ENCODE measurements around the gene FAM13B. TPM values are rescaled to one million over a fixed set of nuclear protein-coding genes. Genes with fewer than 3 reads are reported as not detected.

Gene FAM13B
- total RNA-seq, 4 donors from 2014 or later = 21.9 to 92.4 (median 32.7) TPM

DNA sequence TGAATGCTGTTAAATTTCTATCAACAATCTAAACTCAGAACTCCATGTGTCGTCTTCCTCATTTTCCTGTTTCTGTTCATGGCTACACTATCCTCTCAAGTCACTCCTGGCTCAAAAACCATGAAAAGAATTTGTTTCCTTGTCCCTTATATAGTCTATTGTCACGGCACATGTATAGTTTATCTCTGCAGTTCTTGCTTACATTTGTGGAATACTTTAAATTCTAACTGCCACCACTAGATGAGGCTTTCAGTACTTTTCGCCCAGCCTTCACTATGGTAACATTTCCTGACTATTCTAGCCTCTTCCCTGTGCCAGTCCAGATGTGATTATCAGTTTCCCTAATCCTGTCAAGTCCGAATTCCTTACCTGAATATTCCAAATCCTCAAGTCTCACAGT is 109.0 kb downstream of the FAM13B start:
- no peak overlapping the region for H3K27ac ChIP-seq
- no peaks in the 10 kb centered on the region for H3K27me3 ChIP-seq
- no peak overlapping the region for H3K4me3 ChIP-seq
- H3K9me3 ChIP-seq = no peaks in the 10 kb centered on the region
- no peak for TF ChIP-seq POLR2A (IDR thresholded peaks at IDR 0.05)
- TF ChIP-seq, protein P1, sequence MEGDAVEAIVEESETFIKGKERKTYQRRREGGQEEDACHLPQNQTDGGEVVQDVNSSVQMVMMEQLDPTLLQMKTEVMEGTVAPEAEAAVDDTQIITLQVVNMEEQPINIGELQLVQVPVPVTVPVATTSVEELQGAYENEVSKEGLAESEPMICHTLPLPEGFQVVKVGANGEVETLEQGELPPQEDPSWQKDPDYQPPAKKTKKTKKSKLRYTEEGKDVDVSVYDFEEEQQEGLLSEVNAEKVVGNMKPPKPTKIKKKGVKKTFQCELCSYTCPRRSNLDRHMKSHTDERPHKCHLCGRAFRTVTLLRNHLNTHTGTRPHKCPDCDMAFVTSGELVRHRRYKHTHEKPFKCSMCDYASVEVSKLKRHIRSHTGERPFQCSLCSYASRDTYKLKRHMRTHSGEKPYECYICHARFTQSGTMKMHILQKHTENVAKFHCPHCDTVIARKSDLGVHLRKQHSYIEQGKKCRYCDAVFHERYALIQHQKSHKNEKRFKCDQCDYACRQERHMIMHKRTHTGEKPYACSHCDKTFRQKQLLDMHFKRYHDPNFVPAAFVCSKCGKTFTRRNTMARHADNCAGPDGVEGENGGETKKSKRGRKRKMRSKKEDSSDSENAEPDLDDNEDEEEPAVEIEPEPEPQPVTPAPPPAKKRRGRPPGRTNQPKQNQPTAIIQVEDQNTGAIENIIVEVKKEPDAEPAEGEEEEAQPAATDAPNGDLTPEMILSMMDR (IDR thresholded peaks at IDR 0.05) = no peak
- no peak for DNase-seq
- H3K36me3 ChIP-seq = no peaks in the 10 kb centered on the region
- no peaks in the 10 kb centered on the region for H3K4me1 ChIP-seq

DNA sequence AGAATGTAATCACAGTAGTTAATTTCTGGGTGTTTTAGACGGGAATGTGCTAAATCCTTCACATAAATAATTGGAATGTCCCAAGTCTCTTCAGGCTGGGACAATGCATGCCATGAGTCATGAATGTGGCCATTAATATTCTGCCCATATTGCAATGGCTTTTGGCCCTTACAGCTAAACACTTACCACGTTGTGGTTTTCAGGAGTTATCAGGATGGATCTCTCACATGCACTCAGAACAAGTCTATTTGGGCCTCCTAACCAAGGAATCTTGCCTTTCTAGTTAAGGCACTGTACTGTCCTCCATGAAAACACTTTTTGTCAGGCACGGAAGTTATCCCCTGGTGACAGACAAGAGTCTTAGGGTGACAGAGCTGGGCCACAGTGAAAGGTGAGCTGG is 110.9 kb downstream of the FAM13B start:
- Histone ChIP-seq H3K27ac (no peak overlapping the region), H3K4me3 (no peak overlapping the region), H3K27me3 (no peaks in the 10 kb centered on the region), H3K36me3 (no peaks in the 10 kb centered on the region), H3K4me1 (no peaks in the 10 kb centered on the region), H3K9me3 (no peaks in the 10 kb centered on the region)
- TF ChIP-seq, protein P1 (IDR thresholded peaks at IDR 0.05) = no peak
- no peak for TF ChIP-seq POLR2A (IDR thresholded peaks at IDR 0.05)
- no peak for DNase-seq

DNA sequence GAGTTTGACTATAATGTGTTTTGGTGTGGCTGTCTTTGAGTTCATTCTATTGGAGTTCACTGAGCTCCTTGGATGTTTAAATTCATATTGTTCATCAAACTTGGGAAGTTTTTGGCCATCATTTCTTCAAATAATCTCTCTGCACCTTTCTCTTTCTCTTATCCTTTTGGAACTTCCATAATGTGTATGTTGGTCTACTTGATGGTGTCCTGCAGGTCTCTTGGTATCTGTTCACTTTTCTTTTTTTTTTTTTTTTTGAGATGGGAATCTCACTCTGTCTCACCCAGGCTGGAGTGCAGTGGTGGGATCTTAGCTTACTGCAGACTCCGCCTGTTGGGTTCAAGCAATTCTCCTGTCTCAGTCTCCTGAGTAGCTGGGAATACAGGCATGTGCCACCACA is 116.0 kb downstream of the FAM13B start:
- Histone ChIP-seq H3K27ac (no peak overlapping the region), H3K4me3 (no peak overlapping the region), H3K27me3 (no peaks in the 10 kb centered on the region), H3K9me3 (no peaks in the 10 kb centered on the region), H3K36me3 (no peaks in the 10 kb centered on the region), H3K4me1 (no peaks in the 10 kb centered on the region)
- no peak for TF ChIP-seq POLR2A (IDR thresholded peaks at IDR 0.05)
- TF ChIP-seq, protein P1 (IDR thresholded peaks at IDR 0.05) = no peak
- DNase-seq = no peak

DNA sequence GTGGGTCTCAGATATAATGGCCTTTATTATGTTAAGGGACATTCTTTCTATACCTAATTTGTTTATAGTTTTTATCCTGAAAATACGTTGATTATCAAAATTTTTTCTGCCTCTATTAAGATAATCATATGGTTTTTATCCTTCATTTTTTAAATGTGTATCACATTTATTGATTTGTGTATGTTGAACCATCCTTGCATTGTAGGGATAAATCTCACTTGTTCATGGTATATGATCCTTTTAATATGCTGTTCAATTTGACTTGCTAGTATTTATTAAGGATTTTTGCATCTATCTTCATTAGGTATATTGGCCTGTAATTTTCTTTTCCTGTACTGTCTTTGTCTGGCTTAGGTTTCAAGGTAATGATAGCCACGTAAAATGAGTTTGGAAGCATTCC is 118.1 kb downstream of the FAM13B start:
- Histone ChIP-seq H3K27me3 (no peaks in the 10 kb centered on the region), H3K4me3 (no peak overlapping the region), H3K9me3 (no peaks in the 10 kb centered on the region), H3K27ac (no peak overlapping the region), H3K4me1 (no peaks in the 10 kb centered on the region), H3K36me3 (no peaks in the 10 kb centered on the region)
- TF ChIP-seq POLR2A (IDR thresholded peaks at IDR 0.05) = no peak
- TF ChIP-seq, protein P1 (IDR thresholded peaks at IDR 0.05) = no peak
- no peak for DNase-seq

DNA sequence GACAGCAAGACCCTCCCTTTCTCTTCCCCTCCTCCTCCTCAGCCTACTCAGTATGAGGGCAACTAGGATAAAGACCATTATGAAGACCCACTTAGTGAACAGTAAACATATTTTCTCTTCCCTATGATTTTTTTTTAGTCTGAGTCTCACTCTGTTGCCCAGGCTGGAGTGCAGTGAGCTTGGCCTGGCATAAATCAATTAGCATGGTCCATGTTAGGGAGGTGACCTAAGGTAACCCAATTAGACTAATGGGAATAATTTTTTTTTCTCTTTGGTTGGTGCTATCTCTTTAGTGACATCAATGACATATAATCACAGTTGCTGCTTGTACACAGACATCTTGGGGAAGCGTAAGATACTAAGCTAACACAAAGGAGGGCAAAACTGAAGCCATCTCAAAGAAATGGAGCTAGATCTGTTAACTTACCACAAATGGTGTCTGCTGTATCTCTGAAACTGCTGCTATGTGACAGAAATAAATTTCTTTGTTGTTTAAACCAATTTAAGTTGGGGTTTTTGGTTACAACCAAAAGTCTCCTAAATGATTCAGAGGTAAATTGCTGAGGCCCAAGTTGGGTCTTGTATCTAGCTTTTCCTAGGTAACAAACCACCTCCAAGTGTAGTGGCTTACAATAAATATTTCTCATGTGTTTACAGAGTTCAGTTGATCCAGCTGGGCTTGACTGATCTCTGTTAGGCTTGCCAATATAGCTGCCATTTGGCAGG is 130.3 kb downstream of the FAM13B start:
- Histone ChIP-seq H3K9me3 (no peaks in the 10 kb centered on the region), H3K27ac (no peak overlapping the region), H3K4me1 (no peaks in the 10 kb centered on the region), H3K36me3 (no peaks in the 10 kb centered on the region), H3K4me3 (no peak overlapping the region), H3K27me3 (no peaks in the 10 kb centered on the region)
- no peak for DNase-seq
- TF ChIP-seq, protein P1 (IDR thresholded peaks at IDR 0.05) = no peak
- TF ChIP-seq POLR2A (IDR thresholded peaks at IDR 0.05) = no peak

All from Peyer's patch (tissue), 4 donors.